GM12875 (cell line): ENCODE data around the gene PPIF.

Experiments used
- H3K4me3 ChIP-seq: one replicate; pipeline ENCODE4 v1.5.1; 2011; ENCODE audit warnings: low read depth, low read length, control low read depth
- TF ChIP-seq, protein P1 (sequence below): IDR thresholded peaks from 2 replicates; pipeline ENCODE4 v1.5.1; 2011; ENCODE audit warnings: low read depth, mild to moderate bottlenecking, control low read depth, inconsistent platforms, low read length, moderate library complexity, borderline replicate concordance; ENCODE audit not compliant: insufficient read depth

PPIF gene

DNA sequence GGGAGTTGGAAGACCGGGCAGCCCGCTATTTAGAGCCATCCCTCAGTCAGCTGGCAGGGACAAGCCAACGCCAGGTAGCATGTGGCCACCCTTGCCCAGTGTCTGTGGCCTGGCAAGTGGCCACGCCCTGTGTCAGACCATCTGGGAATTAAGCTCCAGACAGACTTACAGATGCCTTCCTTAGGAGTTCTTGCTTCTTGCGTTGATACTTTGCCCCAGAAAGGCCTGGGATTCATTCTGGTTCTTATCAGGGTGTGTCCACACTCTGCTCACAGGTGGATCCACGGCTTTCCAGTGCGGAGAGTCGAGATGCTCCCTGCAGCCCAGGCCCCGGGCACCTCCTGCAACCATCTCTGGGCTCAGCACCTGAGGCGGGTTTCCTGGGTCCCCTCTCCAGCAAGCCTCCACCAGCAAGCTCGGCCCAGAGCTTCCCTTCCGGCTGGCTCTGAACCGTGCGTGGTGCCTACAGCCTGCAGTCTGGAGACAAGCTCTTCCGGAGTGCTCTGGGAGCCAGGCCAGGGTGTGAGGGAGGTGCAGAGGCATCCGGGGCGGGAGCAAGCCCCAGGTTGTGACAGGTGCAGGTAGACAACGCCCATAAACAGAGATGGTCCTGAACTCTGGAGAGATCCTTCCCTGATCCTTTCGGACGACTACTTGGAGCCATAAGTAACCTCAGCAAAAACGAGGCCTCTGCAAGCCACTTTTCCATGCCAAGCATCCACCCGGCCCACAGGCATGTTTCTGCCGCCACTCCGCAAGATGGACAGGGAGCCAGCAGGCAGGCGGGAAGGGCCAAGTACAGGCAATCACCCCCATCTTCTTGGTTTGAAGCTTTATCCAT is 32.3 kb upstream of the PPIF start:
- TF ChIP-seq, protein P1, sequence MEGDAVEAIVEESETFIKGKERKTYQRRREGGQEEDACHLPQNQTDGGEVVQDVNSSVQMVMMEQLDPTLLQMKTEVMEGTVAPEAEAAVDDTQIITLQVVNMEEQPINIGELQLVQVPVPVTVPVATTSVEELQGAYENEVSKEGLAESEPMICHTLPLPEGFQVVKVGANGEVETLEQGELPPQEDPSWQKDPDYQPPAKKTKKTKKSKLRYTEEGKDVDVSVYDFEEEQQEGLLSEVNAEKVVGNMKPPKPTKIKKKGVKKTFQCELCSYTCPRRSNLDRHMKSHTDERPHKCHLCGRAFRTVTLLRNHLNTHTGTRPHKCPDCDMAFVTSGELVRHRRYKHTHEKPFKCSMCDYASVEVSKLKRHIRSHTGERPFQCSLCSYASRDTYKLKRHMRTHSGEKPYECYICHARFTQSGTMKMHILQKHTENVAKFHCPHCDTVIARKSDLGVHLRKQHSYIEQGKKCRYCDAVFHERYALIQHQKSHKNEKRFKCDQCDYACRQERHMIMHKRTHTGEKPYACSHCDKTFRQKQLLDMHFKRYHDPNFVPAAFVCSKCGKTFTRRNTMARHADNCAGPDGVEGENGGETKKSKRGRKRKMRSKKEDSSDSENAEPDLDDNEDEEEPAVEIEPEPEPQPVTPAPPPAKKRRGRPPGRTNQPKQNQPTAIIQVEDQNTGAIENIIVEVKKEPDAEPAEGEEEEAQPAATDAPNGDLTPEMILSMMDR, result no peak
- no peak overlapping the region for H3K4me3 ChIP-seq

DNA sequence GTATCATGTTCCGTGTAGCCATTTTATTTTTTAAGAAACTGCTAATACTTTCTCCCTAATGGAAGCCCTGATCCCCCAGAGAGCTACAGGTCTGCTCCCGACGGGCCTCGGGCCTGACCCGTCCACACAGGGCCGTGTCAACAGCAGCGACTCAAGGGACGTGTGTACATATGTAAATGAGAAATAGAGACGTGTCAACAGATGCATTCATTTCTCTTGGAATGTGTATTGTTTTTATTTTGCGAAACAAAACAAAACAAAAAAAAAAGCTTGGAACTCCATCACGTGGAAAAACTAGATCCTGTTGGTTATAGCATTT is 31.7 kb upstream of the PPIF start:
- TF ChIP-seq, protein P1, result no peak

DNA sequence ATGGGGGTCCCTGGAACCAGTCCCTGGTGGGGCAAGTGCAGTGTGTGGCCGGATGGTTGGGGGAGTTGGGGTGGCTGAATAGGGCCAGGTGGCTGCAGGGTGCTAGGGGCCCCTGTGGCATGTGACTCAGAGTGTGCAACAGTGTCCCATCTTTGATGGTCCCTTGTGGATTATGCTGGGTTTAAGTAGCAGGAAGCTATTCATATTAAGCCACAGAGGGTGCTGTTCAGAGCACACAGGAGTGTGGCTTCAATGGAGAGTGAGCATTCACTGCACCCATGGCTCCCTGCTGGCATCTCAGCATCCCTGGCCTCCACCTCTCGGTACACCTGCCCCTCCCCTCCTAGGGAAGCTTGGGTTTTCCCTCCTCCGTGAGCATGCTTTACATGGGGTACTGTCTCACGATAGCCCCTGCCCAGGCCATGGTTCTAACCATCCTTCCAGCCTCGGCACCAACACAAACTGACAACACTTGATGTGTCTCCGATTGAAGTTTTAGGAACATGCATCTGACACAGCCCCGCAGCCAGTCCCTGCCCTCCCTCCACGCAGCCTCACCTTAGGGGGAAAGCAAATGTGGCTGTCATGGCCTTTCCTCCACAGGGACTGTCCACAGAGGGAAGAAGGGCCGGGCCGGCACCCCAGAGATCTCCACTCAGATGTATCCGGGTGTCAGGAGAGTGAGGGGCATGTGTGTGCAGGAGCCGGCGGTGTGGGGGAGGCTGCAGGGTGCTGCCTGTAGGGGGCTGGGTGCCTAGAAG is 30.4 kb upstream of the PPIF start:
- TF ChIP-seq, protein P1, result peak; percentile 28; the same call in 1 of the 2 replicates
- H3K4me3 ChIP-seq, result no peak overlapping the region

More for the DNA sequence above, 31.7 kb upstream of the PPIF start:
- H3K4me3 ChIP-seq, result no peak overlapping the region

DNA sequence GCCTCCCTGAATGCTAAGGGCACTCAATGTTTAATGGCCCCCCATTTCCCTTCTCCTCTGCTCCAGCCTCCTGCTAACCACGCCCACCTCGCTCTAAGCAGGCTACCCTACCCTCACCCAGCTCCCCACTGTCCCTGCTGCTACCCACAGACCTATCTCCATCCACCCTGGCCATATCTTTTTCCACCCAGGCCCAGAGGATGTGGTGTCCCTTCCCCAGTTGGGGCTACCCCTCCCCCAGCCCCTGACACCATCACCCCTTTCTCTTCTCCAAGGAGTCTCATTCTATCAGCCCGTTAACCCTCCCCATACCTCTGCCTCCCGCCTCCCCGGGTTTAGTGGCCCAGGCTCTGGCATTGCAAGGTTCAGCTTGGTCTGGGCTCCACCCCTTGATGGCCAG is 28.9 kb upstream of the PPIF start:
- H3K4me3 ChIP-seq, result no peak overlapping the region
- TF ChIP-seq, protein P1, result no peak

DNA sequence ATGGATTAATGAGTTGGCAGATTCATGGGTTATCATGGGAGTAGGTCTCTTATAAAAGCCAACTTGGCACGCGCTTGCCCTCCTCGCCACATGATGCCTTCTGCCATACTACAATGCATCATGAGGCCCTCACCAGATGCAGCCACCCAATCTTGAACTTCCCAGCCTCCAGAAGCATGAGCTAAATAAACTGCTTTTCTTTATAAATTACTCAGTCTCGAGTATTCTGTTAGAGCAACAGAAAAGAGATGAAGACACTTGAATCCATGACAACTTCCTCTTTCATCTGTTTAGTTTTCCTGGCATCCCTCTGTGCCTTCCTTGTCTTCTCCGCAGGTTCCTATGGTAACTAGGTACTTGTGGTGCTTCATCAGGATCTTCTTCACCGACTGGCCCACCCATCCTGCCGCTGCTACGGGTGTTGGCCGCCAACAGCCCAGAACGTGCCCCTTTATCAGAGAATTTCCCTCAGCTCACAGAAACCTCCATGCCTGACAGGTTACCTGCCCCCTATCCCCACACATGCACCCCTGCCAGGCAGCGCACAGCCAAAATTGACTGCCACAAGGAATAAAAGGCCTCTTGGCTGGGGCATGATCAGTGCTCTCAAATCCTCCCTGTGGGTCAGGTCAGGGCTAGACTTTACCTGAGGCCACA is 28.0 kb upstream of the PPIF start:
- TF ChIP-seq, protein P1, result no peak
- H3K4me3 ChIP-seq, result no peak overlapping the region

DNA sequence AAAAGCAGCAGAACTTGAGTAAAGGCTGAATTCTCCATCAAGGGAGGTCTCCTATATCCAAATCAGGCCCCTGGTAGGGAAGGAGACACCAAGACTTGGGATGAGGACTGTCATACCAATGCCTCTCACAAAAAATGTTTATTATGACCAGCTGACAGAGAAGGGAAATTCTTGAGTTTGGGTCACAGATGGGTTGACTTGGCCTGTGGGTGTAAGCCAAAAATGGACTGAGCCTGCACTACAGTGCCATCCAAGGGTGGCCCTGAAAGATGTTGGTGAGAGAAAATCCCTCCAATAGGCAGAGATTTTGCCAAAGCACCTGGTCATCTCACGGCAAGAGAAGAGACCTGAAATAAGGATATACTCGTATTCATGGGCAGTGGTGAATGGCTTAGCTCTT is 27.0 kb upstream of the PPIF start:
- no peak overlapping the region for H3K4me3 ChIP-seq
- TF ChIP-seq, protein P1, result no peak
